GM12878 (cell line): Measurements from ENCODE around the gene NFAM1.

Source experiments
- EZH2 ChIP-seq: IDR thresholded peaks from 2 replicates; pipeline ENCODE4 v1.6.1; 2012; ENCODE audit warnings: low read depth, mild to moderate bottlenecking, control low read depth, inconsistent platforms, low read length, borderline replicate concordance; ENCODE audit not compliant: control insufficient read depth
- JUNB ChIP-seq: IDR thresholded peaks from 2 replicates; pipeline ENCODE4 v1.6.1; 2016; ENCODE audit warnings: antibody characterized with exemption, mild to moderate bottlenecking
- MAX ChIP-seq: IDR thresholded peaks from 2 replicates; pipeline ENCODE4 v1.6.1; 2012; ENCODE audit warnings: low read depth, low read length, improper control_type of control experiment
- POLR2A ChIP-seq: IDR thresholded peaks from 2 replicates; pipeline ENCODE4 v1.6.1; 2011; ENCODE audit warnings: low read depth, mild to moderate bottlenecking, low read length

- TF ChIP-seq JUNB, result no peak
- TF ChIP-seq POLR2A, result no peak
- no peak for TF ChIP-seq EZH2
- TF ChIP-seq MAX, result no peak
Measured at GRCh38 chr22:42400811-42401534, 31.2 kb downstream of the NFAM1 start.
